Ishikawa (cell line): ENCODE data around the gene SLC2A1.

Experiments used
- CEBPB ChIP-seq: IDR thresholded peaks from 2 replicates; pipeline ENCODE4 v1.6.1; 2012
- CREB1 ChIP-seq: IDR thresholded peaks from 2 replicates; pipeline ENCODE4 v1.6.1; 2012; ENCODE audit warnings: low read depth
- NFIC ChIP-seq: IDR thresholded peaks from 2 replicates; pipeline ENCODE4 v1.6.1; 2012
- REST ChIP-seq: IDR thresholded peaks from 2 replicates; pipeline ENCODE4 v1.6.1; 2012; ENCODE audit warnings: low read depth, mild to moderate bottlenecking
- TAF1 ChIP-seq: IDR thresholded peaks from 2 replicates; pipeline ENCODE4 v1.6.1; 2012; ENCODE audit warnings: low read depth, mild to moderate bottlenecking
- ZBTB7A ChIP-seq: IDR thresholded peaks from 2 replicates; pipeline ENCODE4 v1.6.1; 2012; ENCODE audit warnings: low read depth

GRCh38 chr1:42953182-42954180 lies 5.2 kb downstream of the SLC2A1 start:
- TF ChIP-seq ZBTB7A (no peak), REST (no peak), NFIC (no peak), TAF1 (no peak), CEBPB (no peak), CREB1 (no peak)
